T-helper 1 cell (primary cell): ENCODE measurements around the gene TET2.

ENCODE experiments used
- DNase-seq, 5 donors: peaks; one replicate each; pipeline ENCODE4 v3.0.0-alpha.2; 2012 to 2020

Gene TET2

DNA sequence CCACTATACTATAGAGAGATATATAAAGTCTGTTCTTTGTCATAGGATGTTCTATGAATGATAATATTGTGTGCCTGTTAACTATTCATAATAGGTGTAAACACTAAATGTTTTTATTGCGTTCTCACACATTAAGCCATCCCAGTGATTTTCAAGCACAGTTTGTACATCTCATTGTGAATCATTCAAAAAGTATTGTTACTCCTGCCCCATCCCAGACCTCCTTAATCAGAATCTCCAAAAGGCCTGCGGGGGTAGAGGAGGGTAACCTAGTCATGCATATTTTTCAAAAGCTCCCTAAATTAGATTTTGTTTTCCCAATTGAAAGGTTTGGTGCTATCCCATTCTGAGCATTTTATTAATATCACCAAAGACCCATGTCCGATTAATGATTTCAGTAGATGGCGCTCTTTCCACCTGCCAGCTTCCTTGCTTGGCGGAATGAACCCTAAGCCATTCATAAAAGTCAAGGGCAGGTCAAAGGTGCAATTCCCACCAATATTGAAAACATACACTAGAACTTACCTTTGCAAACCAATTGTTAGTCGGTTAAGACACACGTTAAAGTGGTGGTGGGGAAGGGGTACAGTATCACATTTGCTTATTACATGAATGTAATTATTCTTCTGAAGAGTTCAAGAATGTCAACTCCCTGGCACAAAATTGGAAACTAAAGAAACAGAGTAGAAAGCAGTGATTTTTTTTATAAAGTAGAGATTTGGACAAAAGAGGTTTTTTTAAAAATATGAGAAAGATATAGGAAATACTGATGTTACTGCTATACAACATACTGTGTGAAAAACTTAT is 5.8 kb upstream of the TET2 start:
- DNase-seq = peak in 4 of 5 donors; percentile 10 to 57 (median 28)

DNA sequence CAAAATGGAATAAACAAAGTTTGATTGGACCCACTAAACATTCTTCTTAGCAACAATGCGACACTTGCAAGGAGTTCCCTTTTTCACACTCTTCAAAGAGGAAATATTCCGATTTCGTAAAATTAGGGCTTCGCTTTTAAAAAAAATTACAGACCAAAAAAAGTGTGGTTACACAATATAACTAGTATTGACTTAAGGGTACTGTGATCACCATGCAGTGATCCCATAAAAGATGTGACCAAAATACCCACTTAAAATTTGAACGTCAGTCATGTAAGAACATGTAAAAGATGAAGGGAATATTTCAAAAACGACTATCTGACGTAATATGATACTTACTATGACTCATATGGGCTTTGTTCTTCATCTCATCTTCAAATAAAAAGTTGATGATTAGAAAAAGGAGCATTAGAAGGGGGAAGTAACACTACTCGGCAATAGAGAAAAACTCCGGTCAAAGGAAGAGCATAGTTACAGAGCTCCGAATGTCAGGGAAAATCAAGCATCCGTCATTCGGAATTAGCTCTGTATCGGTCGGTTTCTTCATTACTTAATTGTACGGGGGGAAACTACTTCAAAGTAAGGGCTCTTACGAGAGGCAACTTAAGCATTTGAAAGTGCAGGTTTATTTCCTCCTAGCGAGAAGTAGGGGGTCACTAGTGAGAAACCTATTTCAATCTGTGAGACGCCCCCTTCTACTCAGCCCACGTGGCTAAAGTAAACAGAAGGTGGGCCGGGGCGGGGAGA is 1.3 kb upstream of the TET2 start:
- peak in 1 of 5 donors; percentile 24 for DNase-seq

DNA sequence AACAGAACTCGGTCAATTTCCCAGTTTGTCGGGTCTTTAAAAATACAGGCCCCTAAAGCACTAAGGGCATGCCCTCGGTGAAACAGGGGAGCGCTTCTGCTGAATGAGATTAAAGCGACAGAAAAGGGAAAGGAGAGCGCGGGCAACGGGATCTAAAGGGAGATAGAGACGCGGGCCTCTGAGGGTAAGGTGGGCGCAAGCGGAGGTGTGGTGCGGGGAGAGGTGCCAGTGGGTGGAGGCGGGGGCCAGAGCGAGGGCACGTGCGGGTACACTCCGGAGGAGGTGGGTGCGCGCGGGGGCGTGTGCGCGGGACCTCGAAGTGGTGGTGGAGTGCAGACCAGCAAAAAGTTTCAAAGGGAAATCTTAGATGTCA is 787 bp upstream of the TET2 start:
- peak in 3 of 5 donors; percentile 8 to 43 (median 27) for DNase-seq

- DNase-seq = no peak
These were observed 408 bp downstream of the TET2 start for GRCh38 chr4:105147016-105147552.

DNA sequence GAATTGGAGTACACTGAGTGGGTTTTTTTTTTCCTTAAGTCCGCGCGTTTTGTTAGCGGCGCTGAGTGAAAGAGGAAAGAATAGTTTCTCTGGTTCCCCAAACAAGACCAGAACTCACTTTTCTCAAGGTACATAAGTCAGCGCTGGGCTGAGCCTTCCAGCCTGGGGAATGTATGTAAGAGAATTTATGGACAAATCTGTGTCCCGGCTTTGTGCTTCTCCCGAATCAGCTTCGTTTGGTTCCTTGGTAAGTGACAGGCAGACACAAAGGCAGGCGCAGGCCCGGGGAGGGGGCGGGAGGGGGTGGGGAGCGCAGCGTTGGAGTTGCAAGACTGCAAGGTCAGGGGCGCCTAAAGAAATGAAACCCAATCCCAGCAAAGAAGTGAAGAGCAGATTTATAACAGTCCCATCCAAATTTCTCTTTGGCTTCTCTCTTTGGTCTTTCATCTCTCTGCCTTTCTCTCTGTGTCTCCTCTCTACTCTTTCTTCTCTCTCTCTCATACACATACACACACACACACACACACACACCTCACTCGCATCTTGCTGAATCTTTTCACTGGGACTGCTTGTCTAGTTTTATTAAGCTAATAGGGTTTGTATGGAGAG is 981 bp downstream of the TET2 start:
- peak in 1 of 5 donors; percentile 40 for DNase-seq

- no peak for DNase-seq
These were observed 1.7 kb downstream of the TET2 start for GRCh38 chr4:105148356-105148755.

DNA sequence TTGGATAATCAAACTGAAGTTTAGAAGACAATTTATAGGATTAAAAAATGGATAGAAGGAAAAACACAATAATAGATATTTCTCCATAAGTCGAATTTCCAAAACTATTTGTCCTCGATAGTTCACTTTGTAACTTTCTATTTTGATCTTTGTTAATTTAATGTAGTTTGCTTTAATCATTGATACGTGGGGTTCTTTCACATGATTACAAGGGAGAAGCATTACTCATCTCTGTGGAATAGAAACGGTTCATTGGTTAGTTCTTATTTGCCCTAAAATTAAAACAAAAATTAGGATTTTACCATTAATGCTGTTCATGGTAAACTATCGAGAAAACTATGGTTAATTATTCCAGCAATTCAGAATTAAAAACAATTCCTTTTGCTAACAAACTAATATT is 2.1 kb downstream of the TET2 start:
- no peak for DNase-seq

DNA sequence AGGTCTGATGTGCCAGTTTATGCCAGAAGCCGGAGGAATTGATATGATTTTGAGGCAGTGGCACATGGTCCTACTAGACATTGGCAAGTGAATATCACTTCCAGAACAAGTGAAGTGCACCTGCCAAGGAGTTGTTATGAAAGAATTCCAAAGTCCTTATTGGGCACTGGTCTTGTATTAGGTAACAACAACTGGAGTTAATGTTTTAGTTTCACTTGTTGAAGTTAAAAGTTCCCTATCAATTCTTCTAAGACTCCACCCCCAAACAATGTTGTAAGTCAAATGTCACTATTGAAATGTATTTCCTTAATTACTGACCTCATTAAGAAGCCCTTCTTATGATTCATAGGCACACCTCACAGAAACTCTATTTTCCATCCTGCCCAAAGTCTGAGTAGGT is 3.1 kb downstream of the TET2 start:
- DNase-seq = no peak

DNA sequence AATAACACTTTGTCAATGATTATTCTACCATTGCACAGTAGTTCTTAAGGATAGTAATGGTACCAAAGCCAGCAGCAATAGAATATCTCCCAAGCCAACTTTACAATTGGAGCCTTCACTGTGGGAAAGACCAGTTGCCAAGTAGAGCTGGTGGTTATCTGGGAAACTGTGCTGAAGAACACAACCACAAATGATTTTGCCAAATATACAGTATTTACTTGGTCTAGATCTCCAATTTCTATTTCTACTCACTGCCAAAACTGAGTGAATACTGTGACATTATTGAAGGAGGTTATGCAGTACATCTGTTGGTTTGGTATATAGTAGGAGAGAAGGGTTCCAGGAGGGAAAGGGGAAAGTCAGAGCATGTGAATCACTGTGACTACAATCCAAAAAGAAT is 3.8 kb downstream of the TET2 start:
- no peak for DNase-seq

DNA sequence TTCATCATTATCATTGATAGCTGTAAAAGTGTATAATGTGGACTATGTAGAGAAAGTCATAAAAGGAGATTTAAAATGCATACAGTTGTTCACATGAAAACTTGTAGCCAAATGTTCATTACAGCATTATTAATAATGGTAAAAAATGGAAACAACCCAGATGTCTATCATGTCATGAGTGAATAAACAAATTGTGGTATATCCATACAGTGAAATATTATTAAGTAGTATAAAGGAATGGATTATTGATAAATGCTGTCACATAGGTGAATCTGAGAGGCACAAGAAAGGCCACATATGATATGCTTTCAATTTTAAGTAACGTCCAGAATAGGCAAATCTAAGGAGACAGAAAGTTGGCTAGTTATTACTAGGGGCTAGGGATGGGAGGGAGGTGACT is 7.1 kb downstream of the TET2 start:
- no peak for DNase-seq

DNA sequence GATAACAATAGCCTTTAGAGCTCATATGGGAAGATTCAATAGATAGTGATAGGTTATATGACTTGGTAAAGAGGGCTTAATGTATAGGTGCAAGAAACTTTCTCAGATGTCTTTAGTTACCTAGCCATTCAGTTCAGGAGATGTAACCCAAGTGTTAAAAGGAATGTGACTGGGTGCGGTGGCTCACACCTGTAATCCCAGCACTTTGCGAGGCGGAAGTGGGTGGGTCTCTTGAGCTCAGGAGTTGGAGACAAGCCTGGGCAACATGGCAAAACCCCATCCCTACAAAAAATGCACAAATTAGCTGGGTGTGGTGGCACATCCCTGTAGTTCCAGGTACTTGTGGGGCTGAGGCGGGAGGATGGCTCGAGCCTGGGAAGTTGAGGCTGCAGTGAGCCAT is 7.9 kb downstream of the TET2 start:
- DNase-seq = no peak

GRCh38 chr4:105155426-105155825 is 8.8 kb downstream of the TET2 start:
- DNase-seq = no peak

DNA sequence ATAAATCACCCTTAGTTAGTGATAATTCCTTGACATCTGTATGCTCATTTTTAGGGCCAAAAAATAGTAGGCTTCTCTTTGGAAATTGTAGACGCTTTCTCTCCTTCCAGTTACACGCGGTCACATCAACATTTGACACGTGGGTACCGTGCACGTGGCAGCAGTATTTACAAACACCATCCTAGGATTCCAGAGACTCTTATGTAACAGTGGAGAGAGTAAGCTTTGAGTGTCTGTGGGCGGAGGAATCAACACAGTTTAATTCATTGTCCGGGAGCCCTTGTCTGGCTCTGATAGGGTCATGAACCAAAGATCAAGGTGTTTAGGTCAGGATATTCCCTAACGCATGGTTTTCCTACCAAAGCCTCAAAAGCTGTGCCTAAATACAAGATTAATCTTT is 12.2 kb downstream of the TET2 start:
- DNase-seq = no peak

DNA sequence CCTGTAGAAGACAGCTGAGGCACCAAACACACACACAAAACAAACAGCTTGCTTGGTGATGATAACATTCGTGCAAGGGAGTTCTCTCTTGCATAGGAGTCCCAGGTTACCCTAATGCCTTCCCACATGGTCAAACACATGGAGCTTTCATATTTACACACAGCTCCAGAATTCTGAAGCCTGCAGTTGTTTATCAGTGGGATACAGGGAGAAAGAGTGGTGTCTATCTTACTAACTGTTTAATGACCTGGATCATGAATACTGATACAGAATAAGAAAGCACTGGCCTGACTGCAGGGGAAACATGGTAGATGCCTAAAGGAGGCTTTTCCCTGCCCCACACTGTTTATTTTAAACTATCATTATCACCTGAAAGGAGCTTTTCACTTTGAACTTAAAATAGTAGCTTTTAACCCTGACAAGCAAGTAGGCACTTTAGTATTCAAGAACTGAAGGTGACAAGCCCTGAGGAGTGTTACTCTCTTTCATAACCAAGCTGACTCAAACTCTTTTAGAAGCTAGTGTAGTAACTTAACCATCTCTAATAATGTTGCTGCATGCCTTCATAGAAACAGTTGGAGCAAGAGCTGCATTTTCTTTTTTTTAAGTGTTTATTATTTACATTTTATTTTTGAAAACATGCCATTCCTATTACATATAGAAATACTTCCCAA is 15.6 kb downstream of the TET2 start:
- no peak for DNase-seq

- no peak for DNase-seq
These were observed 17.9 kb downstream of the TET2 start for GRCh38 chr4:105164548-105164947.

DNA sequence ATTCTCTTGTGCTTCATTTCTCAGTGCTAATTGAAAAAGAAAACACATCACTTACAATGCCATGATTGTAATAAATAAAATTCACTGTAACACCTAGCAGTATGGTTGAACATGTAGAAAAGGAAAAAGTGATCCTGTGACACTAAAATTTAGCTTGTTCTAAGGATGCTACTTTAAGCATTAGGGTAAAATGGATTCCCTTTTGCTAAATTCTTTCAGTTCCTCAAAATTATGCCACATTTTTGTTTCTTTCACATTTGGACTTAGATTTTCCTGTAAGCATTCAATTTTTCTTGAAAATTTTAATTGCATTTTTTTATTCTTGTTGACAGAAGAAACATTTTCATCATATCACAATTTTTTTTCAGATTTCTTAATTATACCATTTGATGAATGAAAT is 19.4 kb downstream of the TET2 start:
- no peak for DNase-seq

DNA sequence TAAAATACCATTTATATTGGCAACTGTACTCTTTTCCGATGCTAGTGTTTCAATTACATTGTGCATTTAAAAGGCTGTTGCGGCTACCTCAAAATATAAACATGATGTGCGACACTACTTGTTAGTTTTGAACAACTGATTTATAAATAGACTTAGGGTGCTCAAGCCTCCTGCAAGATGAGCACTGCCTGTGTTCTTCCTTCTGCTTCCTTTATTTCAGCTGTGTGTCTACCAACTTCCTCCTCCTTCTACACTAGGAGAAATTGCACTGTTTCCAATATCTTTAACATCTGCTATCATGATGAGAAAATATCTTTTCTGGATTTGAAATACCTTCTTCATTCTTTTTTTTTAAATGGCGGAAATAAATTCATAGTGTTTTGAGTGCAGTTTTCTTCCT is 24.0 kb downstream of the TET2 start:
- no peak for DNase-seq

GRCh38 chr4:105171912-105172311 is 25.2 kb downstream of the TET2 start:
- DNase-seq = no peak

GRCh38 chr4:105174098-105174497 is 27.4 kb downstream of the TET2 start:
- DNase-seq = no peak

- no peak for DNase-seq
These were observed 33.1 kb downstream of the TET2 start for GRCh38 chr4:105179539-105180401.

DNA sequence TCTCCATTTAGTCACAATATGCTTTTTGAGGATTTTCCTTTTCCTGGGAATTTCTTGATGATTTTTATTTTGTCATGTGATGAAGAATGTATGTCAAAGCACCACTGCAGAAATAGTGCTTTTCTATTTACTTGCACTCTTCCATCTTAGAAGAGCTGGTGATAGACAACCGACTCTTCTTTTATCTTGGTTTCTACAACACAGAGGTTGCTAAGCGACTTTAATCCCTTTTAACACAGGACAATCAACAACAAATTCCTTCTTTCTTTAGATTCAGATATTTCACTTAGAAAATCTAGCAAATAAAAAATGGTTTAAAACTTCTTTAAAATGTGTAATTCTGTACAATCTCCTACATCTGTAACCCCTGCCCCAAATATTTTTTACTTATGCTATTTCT is 34.6 kb downstream of the TET2 start:
- DNase-seq = no peak

DNA sequence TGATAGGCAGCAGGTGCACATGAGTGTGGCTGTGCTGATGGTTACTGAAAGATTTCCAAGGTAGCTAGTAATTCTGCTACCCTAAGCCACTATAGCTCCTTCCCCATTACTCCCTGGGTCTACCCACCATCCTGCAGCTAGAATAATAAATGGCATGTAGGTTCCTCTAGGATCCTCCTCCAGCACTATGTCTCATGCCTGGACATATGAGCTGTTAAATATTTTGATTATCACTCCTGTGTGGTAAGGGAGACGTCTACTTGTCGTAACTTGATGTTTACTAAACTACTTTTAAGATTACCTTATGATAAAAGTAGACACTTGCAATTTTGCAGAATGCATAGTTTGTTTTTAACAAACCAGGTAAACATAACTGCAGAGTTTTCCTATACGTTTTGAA is 35.5 kb downstream of the TET2 start:
- DNase-seq = no peak
